ENCODE data around the gene SH3BGRL. TPM values are rescaled to one million over a fixed set of nuclear protein-coding genes. Genes with fewer than 3 reads are reported as not detected.

SH3BGRL gene
- polyA plus RNA-seq, 1 of the 3 experiments (the other 2 are of a cell fraction): 43.6 TPM

GRCh38 chrX:81195259-81195658 lies 6.6 kb upstream of the SH3BGRL start:
- no peak overlapping the region for H3K4me3 ChIP-seq (ENCODE audit: low read depth in 2 of 2, low read length in 1 of 2)
- no peaks in the 10 kb centered on the region for H3F3A ChIP-seq (replicated peaks; ENCODE audit: insufficient read depth)
- POLR2A ChIA-PET: no interaction called here
- CTCF ChIA-PET: interaction anchor here (0.6 to 1.4 kb wide), 13 partner anchors 9 to 86 kb away, joined by 3 to 6 read pairs (median 4); no protein-coding TSS in a partner anchor
- H3K36me3 ChIP-seq (replicated peaks in 1 of 2; ENCODE audit: control insufficient read depth in 1 of 2, insufficient read depth in 2 of 2, low read length in 1 of 2): no peaks in the 10 kb centered on the region
- TF ChIP-seq NRF1 (IDR thresholded peaks at IDR 0.05; ENCODE audit: low read depth, low read length) (no peak), MXI1 (IDR thresholded peaks at IDR 0.05; ENCODE audit: low read depth, low read length) (no peak), IRF3 (IDR thresholded peaks at IDR 0.05; ENCODE audit: low read depth, low read length) (no peak), GABPA (IDR thresholded peaks at IDR 0.05; ENCODE audit: low read depth) (no peak), SIN3A (IDR thresholded peaks at IDR 0.05; ENCODE audit: borderline replicate concordance, low read depth, low read length) (no peak), REST (IDR thresholded peaks at IDR 0.05; ENCODE audit: low read depth, low read length) (no peak), TAF1 (IDR thresholded peaks at IDR 0.05; ENCODE audit: borderline replicate concordance, low read depth, low read length) (no peak), FOXM1 (IDR thresholded peaks at IDR 0.05; ENCODE audit: low read depth) (no peak), FOXJ3 (CRISPR knock-in tag; IDR thresholded peaks at IDR 0.05) (no peak), PBX3 (IDR thresholded peaks at IDR 0.05) (no peak), CHD2 (IDR thresholded peaks at IDR 0.05; ENCODE audit: low read length, partially characterized antibody) (no peak), USF1 (IDR thresholded peaks at IDR 0.05; ENCODE audit: borderline replicate concordance, low read depth) (no peak), FOSL2 (IDR thresholded peaks at IDR 0.05; ENCODE audit: borderline replicate concordance, low read depth) (no peak), EP300 (IDR thresholded peaks at IDR 0.05; ENCODE audit: borderline replicate concordance in 1 of 2, low read depth in 1 of 2, low read length in 1 of 2) (no peak), YY1 (IDR thresholded peaks at IDR 0.05; ENCODE audit: low read depth) (no peak), USF2 (IDR thresholded peaks at IDR 0.05; ENCODE audit: borderline replicate concordance, low read depth, low read length) (no peak)
- no peak overlapping the region for H3K4me2 ChIP-seq
- no peak overlapping the region for H3K9ac ChIP-seq
- no peaks in the 10 kb centered on the region for H3K79me2 ChIP-seq (ENCODE audit: insufficient read depth)
- H3K9me2 ChIP-seq: no peaks in the 10 kb centered on the region
- H4K20me1 ChIP-seq (ENCODE audit: insufficient read depth): no peaks in the 10 kb centered on the region
- 43% methylated on average over 2 of the region's 2 CpGs for WGBS (ENCODE audit: low lambda C conversion rate)
- H3K27me3 ChIP-seq (ENCODE audit: insufficient read depth): no peaks in the 10 kb centered on the region
- no peaks in the 10 kb centered on the region for H3K9me3 ChIP-seq
- DNase-seq: no peak
- no peak overlapping the region for H2AFZ ChIP-seq (ENCODE audit: low read depth)
- no peaks in the 10 kb centered on the region for H3K4me1 ChIP-seq (ENCODE audit: control insufficient read depth in 1 of 2, insufficient read depth in 2 of 2, low read depth in 1 of 2, low read length in 1 of 2)
- H3K27ac ChIP-seq (ENCODE audit: low read depth in 2 of 2, low read length in 1 of 2): no peak overlapping the region

Data from SK-N-SH (cell line).